ENCODE data around the gene VPS33B. TPM values are rescaled to one million over a fixed set of nuclear protein-coding genes. Genes with fewer than 3 reads are reported as not detected.
"Not testable (repeated sequence)": the region's sequence is repeated elsewhere in the genome, so short reads cannot be mapped to it uniquely, and the experiment has no call there.

Gene VPS33B
- total and polyA plus RNA-seq, 4 donors = 7.9 to 35.2 (median 23.7) TPM

- Histone ChIP-seq H3K27me3 (ENCODE audit: control insufficient read depth, insufficient read depth, low read length) (peaks cover 5% of the 10 kb centered on the region), H3K27ac (ENCODE audit: low read depth, low read length) (no peak overlapping the region), H3K4me1 (ENCODE audit: control insufficient read depth, insufficient read depth, low read length) (no peaks in the 10 kb centered on the region), H3K36me3 (ENCODE audit: control insufficient read depth, insufficient read depth, low read length) (no peaks in the 10 kb centered on the region), H3K4me3 (ENCODE audit: low read depth, low read length) (no peak overlapping the region), H3K9me3 (ENCODE audit: control insufficient read depth, insufficient read depth, low read length) (no peaks in the 10 kb centered on the region)
- 22% methylated on average over 10 of the region's 11 CpGs for WGBS (ENCODE audit: insufficient coverage)
- DNase-seq (ENCODE audit: low read depth in 4 of 6, low spot score in 6 of 6) = peak; percentile 50 to 96 (median 63)
These were observed 33.3 kb upstream of the VPS33B start for GRCh38 chr15:91055548-91056331.

- Histone ChIP-seq H3K4me1 (ENCODE audit: control insufficient read depth, insufficient read depth, low read length) (no peaks in the 10 kb centered on the region), H3K4me3 (ENCODE audit: low read depth, low read length) (no peak overlapping the region), H3K9me3 (ENCODE audit: control insufficient read depth, insufficient read depth, low read length) (no peaks in the 10 kb centered on the region), H3K27ac (ENCODE audit: low read depth, low read length) (no peak overlapping the region), H3K36me3 (ENCODE audit: control insufficient read depth, insufficient read depth, low read length) (no peaks in the 10 kb centered on the region), H3K27me3 (ENCODE audit: control insufficient read depth, insufficient read depth, low read length) (peaks cover 5% of the 10 kb centered on the region)
- no CpG with 5 or more reads among the region's 2 CpGs for WGBS (ENCODE audit: insufficient coverage)
- DNase-seq (ENCODE audit: low read depth in 4 of 6, low spot score in 6 of 6) = peak in 1 of 6 donors; percentile 53
These were observed 32.4 kb upstream of the VPS33B start for GRCh38 chr15:91054816-91055215.

- DNase-seq (ENCODE audit: low read depth in 4 of 6, low spot score in 6 of 6) = no peak
- Histone ChIP-seq H3K27me3 (ENCODE audit: control insufficient read depth, insufficient read depth, low read length) (peaks cover 5% of the 10 kb centered on the region), H3K9me3 (ENCODE audit: control insufficient read depth, insufficient read depth, low read length) (no peaks in the 10 kb centered on the region), H3K36me3 (ENCODE audit: control insufficient read depth, insufficient read depth, low read length) (no peaks in the 10 kb centered on the region), H3K4me3 (ENCODE audit: low read depth, low read length) (no peak overlapping the region), H3K27ac (ENCODE audit: low read depth, low read length) (no peak overlapping the region), H3K4me1 (ENCODE audit: control insufficient read depth, insufficient read depth, low read length) (no peaks in the 10 kb centered on the region)
- 78% methylated on average over 4 of the region's 8 CpGs for WGBS (ENCODE audit: insufficient coverage)
These were observed 28.9 kb upstream of the VPS33B start for GRCh38 chr15:91051248-91051647.

GRCh38 chr15:91050128-91050455 is 27.7 kb upstream of the VPS33B start:
- Histone ChIP-seq H3K4me1 (ENCODE audit: control insufficient read depth, insufficient read depth, low read length) (no peaks in the 10 kb centered on the region), H3K27me3 (ENCODE audit: control insufficient read depth, insufficient read depth, low read length) (peaks cover 3% of the 10 kb centered on the region), H3K27ac (ENCODE audit: low read depth, low read length) (no peak overlapping the region), H3K36me3 (ENCODE audit: control insufficient read depth, insufficient read depth, low read length) (no peaks in the 10 kb centered on the region), H3K9me3 (ENCODE audit: control insufficient read depth, insufficient read depth, low read length) (no peaks in the 10 kb centered on the region), H3K4me3 (ENCODE audit: low read depth, low read length) (no peak overlapping the region)
- no peak for DNase-seq (ENCODE audit: low read depth in 4 of 6, low spot score in 6 of 6)
- WGBS (ENCODE audit: insufficient coverage) = 65% methylated on average over 2 of the region's 4 CpGs

- Histone ChIP-seq H3K4me3 (ENCODE audit: low read depth, low read length) (no peak overlapping the region), H3K36me3 (ENCODE audit: control insufficient read depth, insufficient read depth, low read length) (no peaks in the 10 kb centered on the region), H3K27me3 (ENCODE audit: control insufficient read depth, insufficient read depth, low read length) (peaks cover 2% of the 10 kb centered on the region), H3K9me3 (ENCODE audit: control insufficient read depth, insufficient read depth, low read length) (no peaks in the 10 kb centered on the region), H3K27ac (ENCODE audit: low read depth, low read length) (no peak overlapping the region), H3K4me1 (ENCODE audit: control insufficient read depth, insufficient read depth, low read length) (no peaks in the 10 kb centered on the region)
- 44% methylated on average over 6 of the region's 12 CpGs for WGBS (ENCODE audit: insufficient coverage)
- peak; percentile 43 to 94 (median 61) for DNase-seq (ENCODE audit: low read depth in 4 of 6, low spot score in 6 of 6)
These were observed 27.2 kb upstream of the VPS33B start for GRCh38 chr15:91049378-91050127.

GRCh38 chr15:91047545-91048199 is 25.3 kb upstream of the VPS33B start:
- Histone ChIP-seq H3K4me1 (ENCODE audit: control insufficient read depth, insufficient read depth, low read length) (no peaks in the 10 kb centered on the region), H3K4me3 (ENCODE audit: low read depth, low read length) (no peak overlapping the region), H3K27ac (ENCODE audit: low read depth, low read length) (no peak overlapping the region), H3K9me3 (ENCODE audit: control insufficient read depth, insufficient read depth, low read length) (no peaks in the 10 kb centered on the region), H3K27me3 (ENCODE audit: control insufficient read depth, insufficient read depth, low read length) (peaks cover under 1% of the 10 kb centered on the region), H3K36me3 (ENCODE audit: control insufficient read depth, insufficient read depth, low read length) (no peaks in the 10 kb centered on the region)
- DNase-seq (ENCODE audit: low read depth in 4 of 6, low spot score in 6 of 6) = no peak
- WGBS (ENCODE audit: insufficient coverage) = 20% methylated on average over 2 of the region's 4 CpGs

- H3K9me3 ChIP-seq (ENCODE audit: control insufficient read depth, insufficient read depth, low read length); H3K27ac ChIP-seq (ENCODE audit: low read depth, low read length); H3K4me3 ChIP-seq (ENCODE audit: low read depth, low read length); DNase-seq (ENCODE audit: low read depth in 4 of 6, low spot score in 6 of 6); H3K27me3 ChIP-seq (ENCODE audit: control insufficient read depth, insufficient read depth, low read length); H3K36me3 ChIP-seq (ENCODE audit: control insufficient read depth, insufficient read depth, low read length); H3K4me1 ChIP-seq (ENCODE audit: control insufficient read depth, insufficient read depth, low read length): not testable (repeated sequence)
These were observed 23.7 kb upstream of the VPS33B start for GRCh38 chr15:91046056-91046455.

- Histone ChIP-seq H3K27ac (ENCODE audit: low read depth, low read length) (no peak overlapping the region), H3K36me3 (ENCODE audit: control insufficient read depth, insufficient read depth, low read length) (no peaks in the 10 kb centered on the region), H3K9me3 (ENCODE audit: control insufficient read depth, insufficient read depth, low read length) (no peaks in the 10 kb centered on the region), H3K4me1 (ENCODE audit: control insufficient read depth, insufficient read depth, low read length) (no peaks in the 10 kb centered on the region), H3K27me3 (ENCODE audit: control insufficient read depth, insufficient read depth, low read length) (no peaks in the 10 kb centered on the region), H3K4me3 (ENCODE audit: low read depth, low read length) (no peak overlapping the region)
- no peak for DNase-seq (ENCODE audit: low read depth in 4 of 6, low spot score in 6 of 6)
- WGBS (ENCODE audit: insufficient coverage) = 78% methylated on average over 3 of the region's 3 CpGs
These were observed 22.7 kb upstream of the VPS33B start for GRCh38 chr15:91045065-91045464.

GRCh38 chr15:91043202-91043874 is 20.9 kb upstream of the VPS33B start:
- Histone ChIP-seq H3K27me3 (ENCODE audit: control insufficient read depth, insufficient read depth, low read length) (no peaks in the 10 kb centered on the region), H3K27ac (ENCODE audit: low read depth, low read length) (no peak overlapping the region), H3K4me3 (ENCODE audit: low read depth, low read length) (no peak overlapping the region), H3K36me3 (ENCODE audit: control insufficient read depth, insufficient read depth, low read length) (no peaks in the 10 kb centered on the region), H3K4me1 (ENCODE audit: control insufficient read depth, insufficient read depth, low read length) (no peaks in the 10 kb centered on the region), H3K9me3 (ENCODE audit: control insufficient read depth, insufficient read depth, low read length) (no peaks in the 10 kb centered on the region)
- DNase-seq (ENCODE audit: low read depth in 4 of 6, low spot score in 6 of 6) = no peak
- WGBS (ENCODE audit: insufficient coverage) = 81% methylated on average over 5 of the region's 11 CpGs
